ENCODE data around the gene BNIP3. TPM values are rescaled to one million over a fixed set of nuclear protein-coding genes. Genes with fewer than 3 reads are reported as not detected.

Gene BNIP3
- total RNA-seq, 2 experiments from 2014 or later: 200 to 256 TPM

DNA sequence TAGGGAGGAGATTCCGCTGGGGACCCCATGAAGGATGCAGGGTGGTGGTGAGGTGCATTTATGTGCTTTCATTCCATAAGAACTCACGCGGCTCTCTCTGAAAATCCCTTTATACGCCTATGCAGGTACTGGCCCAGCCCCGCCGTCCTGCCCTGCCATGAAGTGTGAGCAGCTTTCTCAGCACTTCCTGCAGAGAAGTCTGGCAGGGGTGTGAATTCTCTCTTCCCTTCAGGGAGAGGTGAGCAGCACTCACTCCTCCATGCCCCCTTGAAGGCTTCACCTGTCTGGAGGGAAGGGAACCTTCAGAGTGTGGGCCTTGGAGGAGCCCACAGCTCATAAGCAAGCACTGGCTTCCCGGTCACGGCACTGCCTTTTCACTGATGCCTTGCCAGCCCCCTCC lies 47.0 kb downstream of the BNIP3 start:
- DNase-seq: no peak
- peak overlapping the region; percentile 5 for H3K27ac Mint-ChIP-seq
- H3K4me1 Mint-ChIP-seq: peaks cover 41% of the 10 kb centered on the region
- no peaks in the 10 kb centered on the region for H3K27me3 Mint-ChIP-seq
- intact Hi-C loops (cut with DNase I, micrococcal nuclease): no loop called here
- H3K36me3 Mint-ChIP-seq (ENCODE audit: low read depth): peaks cover 27% of the 10 kb centered on the region
- no peak overlapping the region for H3K4me3 Mint-ChIP-seq
- H3K9me3 Mint-ChIP-seq (ENCODE audit: low read depth): no peaks in the 10 kb centered on the region
- POLR2A ChIA-PET: interaction anchor here (0.6 kb wide), 1 partner anchor 182 kb away, joined by 3 read pairs; no protein-coding TSS in a partner anchor
- CTCF ChIA-PET: interaction anchor here (0.6 to 1.1 kb wide), 2 partner anchors 31 to 47 kb away, joined by 3 read pairs; partner anchors contain the start of gene BNIP3
- ATAC-seq: no peak

DNA sequence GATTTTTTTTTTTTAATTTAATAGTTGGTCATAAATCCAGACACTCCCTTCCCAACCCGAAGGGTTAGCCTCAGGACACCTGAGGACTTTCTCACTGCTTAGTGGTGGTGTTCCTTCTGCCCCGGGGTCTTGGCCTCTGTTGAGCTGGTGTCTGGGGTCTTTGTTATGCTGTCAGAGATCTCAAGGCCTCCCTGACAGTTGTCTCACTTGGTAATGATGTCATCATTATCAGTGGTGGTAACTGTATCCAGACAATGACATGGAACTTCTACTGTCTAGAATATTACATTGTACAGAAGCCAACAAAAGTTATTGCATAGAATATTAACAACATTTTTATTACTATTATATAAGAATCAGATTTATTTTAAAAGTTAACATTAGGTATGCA lies 48.0 kb downstream of the BNIP3 start:
- DNase-seq: no peak
- H3K4me3 Mint-ChIP-seq: no peak overlapping the region
- ChIA-PET POLR2A (no interaction called here), CTCF (interaction anchor here (0.6 to 1.3 kb wide), 2 partner anchors 48 to 62 kb away, joined by 5 to 6 read pairs; no protein-coding TSS in a partner anchor)
- no peak overlapping the region for H3K27ac Mint-ChIP-seq
- no peak for ATAC-seq
- no peaks in the 10 kb centered on the region for H3K27me3 Mint-ChIP-seq
- no peaks in the 10 kb centered on the region for H3K9me3 Mint-ChIP-seq (ENCODE audit: low read depth)
- H3K36me3 Mint-ChIP-seq (ENCODE audit: low read depth): peaks cover 28% of the 10 kb centered on the region
- intact Hi-C loops (cut with DNase I, micrococcal nuclease): no loop called here
- peaks cover 52% of the 10 kb centered on the region for H3K4me1 Mint-ChIP-seq

DNA sequence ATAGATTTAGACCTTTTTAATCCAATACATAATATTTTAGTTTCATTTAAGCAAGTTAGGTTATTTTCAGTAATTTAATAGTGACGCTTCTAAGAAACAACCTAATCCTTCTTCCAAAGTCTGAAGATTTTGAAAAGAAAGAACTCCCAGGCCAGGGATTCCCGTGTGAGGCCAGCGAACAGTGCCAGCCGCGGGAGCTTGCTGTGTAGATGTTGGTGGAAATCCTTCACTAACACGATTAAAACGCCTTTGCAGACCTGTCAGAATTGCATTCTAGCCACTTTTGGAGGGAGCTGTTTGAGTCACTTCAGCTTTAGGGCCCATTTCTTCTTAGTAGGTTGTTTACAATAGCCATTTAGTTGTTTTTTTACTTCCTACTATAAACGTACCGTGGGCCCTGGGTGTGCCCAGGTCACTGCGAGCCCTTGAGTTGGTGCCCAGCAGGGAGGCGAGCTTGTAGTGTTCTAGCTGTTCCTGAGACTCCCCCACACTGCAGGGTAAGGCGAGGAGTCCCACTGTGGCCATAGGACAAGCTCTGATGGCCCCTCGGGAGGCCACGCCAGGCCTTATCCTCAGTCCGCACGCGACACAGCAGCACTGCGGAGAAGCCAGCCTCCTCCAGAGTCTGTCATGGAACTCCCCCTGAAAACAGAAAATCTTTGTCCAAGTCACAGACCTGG lies 48.6 kb downstream of the BNIP3 start:
- H3K4me1 Mint-ChIP-seq: peaks cover 57% of the 10 kb centered on the region
- ATAC-seq: no peak
- no peak overlapping the region for H3K27ac Mint-ChIP-seq
- ChIA-PET POLR2A (no interaction called here), CTCF (interaction anchor here (0.6 to 1.6 kb wide), 3 partner anchors 10 to 63 kb away, joined by 5 to 7 read pairs (median 6); no protein-coding TSS in a partner anchor)
- no peaks in the 10 kb centered on the region for H3K9me3 Mint-ChIP-seq (ENCODE audit: low read depth)
- no peaks in the 10 kb centered on the region for H3K27me3 Mint-ChIP-seq
- intact Hi-C loops (cut with DNase I, micrococcal nuclease): no loop called here
- peaks cover 25% of the 10 kb centered on the region for H3K36me3 Mint-ChIP-seq (ENCODE audit: low read depth)
- no peak overlapping the region for H3K4me3 Mint-ChIP-seq
- DNase-seq: no peak

DNA sequence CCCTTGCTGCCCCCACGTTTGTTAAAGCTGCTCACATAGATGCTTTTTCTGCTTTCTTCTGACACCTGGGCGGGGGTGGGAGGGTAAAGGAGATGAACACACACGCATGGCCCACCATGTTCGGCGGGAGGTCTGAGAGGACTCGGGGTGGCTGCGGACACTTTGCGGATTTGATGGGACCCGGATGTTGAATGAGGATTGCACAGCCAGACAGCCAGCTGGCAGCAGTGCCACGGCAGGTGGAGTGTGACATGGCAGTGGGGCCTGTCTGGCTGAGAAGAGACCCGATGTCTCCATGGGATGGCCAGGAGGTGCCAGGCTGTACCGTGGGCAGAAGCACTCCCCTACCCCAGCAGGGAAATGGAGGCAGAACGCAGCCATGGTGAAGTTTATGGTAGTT lies 49.7 kb downstream of the BNIP3 start:
- CTCF ChIA-PET: interaction anchor here (0.7 to 1.6 kb wide), 2 partner anchors 11 to 14 kb away, joined by 3 to 7 read pairs; no protein-coding TSS in a partner anchor
- Mint-ChIP-seq H3K9me3 (ENCODE audit: low read depth) (no peaks in the 10 kb centered on the region), H3K27me3 (no peaks in the 10 kb centered on the region), H3K27ac (no peak overlapping the region), H3K4me3 (no peak overlapping the region), H3K4me1 (peaks cover 69% of the 10 kb centered on the region), H3K36me3 (ENCODE audit: low read depth) (peaks cover 21% of the 10 kb centered on the region)
- intact Hi-C loops (cut with DNase I, micrococcal nuclease): no loop called here
- ATAC-seq: no peak
- POLR2A ChIA-PET: no interaction called here
- no peak for DNase-seq

DNA sequence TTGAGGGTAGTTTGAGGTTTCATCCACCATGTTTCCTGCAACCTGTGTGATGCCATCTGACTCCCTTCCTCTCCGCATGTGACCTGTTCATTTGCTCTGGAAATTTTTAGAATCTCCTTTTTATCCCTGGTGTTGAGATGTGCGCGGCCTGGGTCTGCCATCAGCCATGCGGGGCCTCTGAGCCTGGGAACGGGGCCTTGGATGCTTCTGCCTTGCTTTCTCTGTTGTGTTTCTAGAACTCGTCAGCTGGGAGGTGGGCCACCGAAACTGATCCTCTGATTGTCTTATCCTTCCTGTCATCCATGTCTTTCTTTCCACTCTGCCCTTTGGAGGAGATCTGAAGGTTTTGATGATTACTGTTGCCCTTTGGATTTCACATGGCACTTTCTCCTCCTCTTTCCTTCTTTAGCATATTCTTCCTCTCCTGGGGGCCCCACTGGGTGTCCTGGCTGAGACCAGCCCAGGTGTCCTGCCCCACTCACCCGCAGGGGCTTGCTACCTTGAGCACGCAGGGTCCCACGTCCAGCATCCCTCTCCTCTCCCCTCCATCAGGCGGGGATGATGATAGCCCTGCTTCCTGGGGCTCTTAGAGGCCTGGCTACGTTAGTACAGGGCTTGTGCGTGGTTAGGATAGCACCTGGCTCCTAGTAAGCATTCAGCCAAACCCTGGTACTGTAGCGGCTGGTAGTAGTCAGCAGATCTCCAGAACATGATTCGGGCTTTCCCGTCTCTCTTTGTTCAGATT lies 51.0 kb downstream of the BNIP3 start:
- POLR2A ChIA-PET: no interaction called here
- Mint-ChIP-seq H3K36me3 (ENCODE audit: low read depth) (peaks cover 23% of the 10 kb centered on the region), H3K4me1 (peaks cover 79% of the 10 kb centered on the region), H3K27me3 (no peaks in the 10 kb centered on the region), H3K27ac (peak overlapping the region; percentile 5), H3K9me3 (ENCODE audit: low read depth) (no peaks in the 10 kb centered on the region), H3K4me3 (no peak overlapping the region)
- ATAC-seq: no peak
- intact Hi-C loops (cut with DNase I, micrococcal nuclease): no loop called here
- CTCF ChIA-PET: no interaction called here
- no peak for DNase-seq

DNA sequence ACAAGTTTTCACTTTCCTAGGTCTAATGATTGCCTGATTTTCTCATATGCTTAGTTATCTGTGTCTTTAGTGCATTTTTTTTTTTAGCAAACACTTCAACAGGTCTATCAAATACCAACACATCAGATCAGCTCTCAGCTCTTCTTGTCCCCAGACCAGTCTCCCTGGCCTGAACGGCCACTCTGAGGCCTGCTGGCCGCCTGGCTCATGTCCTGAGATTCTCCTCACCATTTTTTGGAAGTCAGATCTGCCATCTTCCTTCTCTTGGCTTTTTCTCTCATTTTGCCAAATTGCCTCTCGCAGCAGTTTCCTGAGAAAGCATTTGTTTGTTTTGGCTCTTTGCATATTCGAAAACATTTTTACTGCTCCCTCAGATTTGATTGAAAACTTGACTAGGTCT lies 51.6 kb downstream of the BNIP3 start:
- H3K4me1 Mint-ChIP-seq: peaks cover 83% of the 10 kb centered on the region

DNA sequence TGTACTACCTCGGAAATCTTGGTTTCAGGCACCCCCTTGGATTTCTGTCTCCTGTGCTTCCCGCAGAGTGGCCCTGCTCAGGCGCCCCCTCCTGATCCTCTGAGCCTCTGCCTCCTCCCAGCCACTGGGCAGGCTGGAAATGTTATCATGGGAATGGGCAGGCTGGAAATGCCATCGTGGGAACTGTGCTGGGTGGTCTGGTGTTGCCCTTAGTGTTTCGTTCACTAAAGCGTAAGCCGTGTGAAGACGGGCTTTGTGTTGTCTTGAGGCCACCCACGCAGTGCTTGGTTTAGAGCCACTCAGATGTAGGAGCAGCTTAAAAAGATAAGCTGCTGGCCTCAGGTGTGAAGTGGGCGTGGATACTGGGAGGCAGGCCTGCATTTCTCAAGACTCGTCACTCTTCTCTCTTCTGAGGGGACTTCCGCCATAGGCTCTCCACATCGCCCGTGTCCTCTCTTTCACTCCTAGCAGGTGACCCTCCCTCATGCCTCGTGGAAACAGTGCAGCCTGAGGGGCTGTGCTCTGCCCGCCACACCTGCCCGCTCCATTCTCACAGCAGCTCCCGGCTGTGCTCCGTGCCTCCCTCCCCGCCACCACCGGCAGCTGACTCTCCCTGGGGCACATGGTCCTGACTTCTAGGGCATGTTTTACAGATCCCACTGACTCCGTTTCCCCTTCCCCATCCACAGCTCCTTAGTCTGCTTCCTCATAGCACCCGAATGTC lies 52.4 kb downstream of the BNIP3 start:
- Mint-ChIP-seq H3K4me1 (peaks cover 87% of the 10 kb centered on the region), H3K27ac (peak overlapping the region; percentile 87), H3K9me3 (ENCODE audit: low read depth) (peaks cover 9% of the 10 kb centered on the region), H3K36me3 (ENCODE audit: low read depth) (peaks cover 29% of the 10 kb centered on the region), H3K27me3 (no peaks in the 10 kb centered on the region), H3K4me3 (peak overlapping the region; percentile 29)
- ChIA-PET POLR2A (no interaction called here), CTCF (interaction anchor here (1.4 to 1.7 kb wide), 2 partner anchors 14 to 23 kb away, joined by 4 to 6 read pairs; no protein-coding TSS in a partner anchor)
- DNase-seq (peak; percentile 28), ATAC-seq (no peak)
- intact Hi-C loops (cut with DNase I, micrococcal nuclease): loop anchor here in 1 of 2 experiments (2.0 to 5.0 kb wide), 3 partner anchors 24 to 53 kb away; partner anchors contain the start of gene BNIP3

More for the DNA sequence above, 51.6 kb downstream of the BNIP3 start:
- intact Hi-C loops (cut with DNase I, micrococcal nuclease): no loop called here
- Mint-ChIP-seq H3K9me3 (ENCODE audit: low read depth) (peaks cover 5% of the 10 kb centered on the region), H3K4me3 (no peak overlapping the region), H3K36me3 (ENCODE audit: low read depth) (peaks cover 26% of the 10 kb centered on the region), H3K27ac (no peak overlapping the region), H3K27me3 (no peaks in the 10 kb centered on the region)
- ATAC-seq (no peak), DNase-seq (no peak)
- CTCF ChIA-PET: no interaction called here
- POLR2A ChIA-PET: no interaction called here

DNA sequence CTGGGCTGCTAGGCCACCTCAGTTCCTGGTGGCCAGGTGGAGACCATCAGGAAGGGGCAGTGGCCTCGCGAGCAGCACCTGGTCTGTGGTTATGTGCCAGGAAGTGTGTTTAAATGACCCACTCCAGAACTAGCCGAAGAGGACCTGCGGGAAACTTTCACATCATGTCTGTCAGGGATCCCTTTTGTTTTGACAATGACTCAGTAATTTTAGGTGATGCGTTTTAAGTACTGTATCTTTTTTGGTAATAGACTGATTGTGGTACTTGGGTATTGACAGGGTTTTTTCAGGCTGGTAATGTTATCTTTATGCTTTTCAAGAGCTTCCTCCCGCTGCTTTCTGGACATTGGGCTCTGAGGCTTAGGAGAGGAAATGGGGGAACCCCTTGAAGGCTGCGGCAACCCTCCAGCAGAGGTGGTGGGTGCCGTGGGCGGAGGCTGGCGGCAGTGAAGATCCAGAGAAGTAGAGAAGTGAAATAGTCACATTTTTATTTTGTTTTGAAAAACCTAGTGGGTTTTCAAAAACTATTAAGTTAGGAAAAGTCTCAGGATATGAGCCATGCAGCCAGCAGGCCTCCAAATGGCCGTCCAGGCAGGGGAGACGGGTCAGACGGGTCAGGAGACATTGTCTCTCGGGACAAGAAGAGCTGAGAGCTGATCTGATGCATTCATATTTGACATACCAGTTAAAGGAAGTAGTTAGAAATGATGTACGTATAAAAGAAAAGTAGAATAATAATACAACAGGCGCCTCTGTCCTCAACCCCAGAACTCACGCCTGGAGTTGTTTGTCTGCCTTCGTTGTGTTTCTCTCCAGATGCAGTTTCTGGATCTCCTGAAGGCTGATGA lies 53.3 kb downstream of the BNIP3 start:
- intact Hi-C loops (cut with DNase I, micrococcal nuclease): loop anchor here in 1 of 2 experiments (2.0 to 5.0 kb wide), 3 partner anchors 24 to 54 kb away; partner anchors contain the start of gene BNIP3
- ChIA-PET CTCF (interaction anchor here (0.8 to 1.7 kb wide), 4 partner anchors 15 to 26 kb away, joined by 3 to 6 read pairs (median 4); no protein-coding TSS in a partner anchor), POLR2A (interaction anchor here (1.0 kb wide), 1 partner anchor 24 kb away, joined by 3 read pairs; no protein-coding TSS in a partner anchor)
- ATAC-seq (peak; percentile 87), DNase-seq (peak; percentile 80)
- H3K36me3 Mint-ChIP-seq (ENCODE audit: low read depth): peaks cover 29% of the 10 kb centered on the region
- H3K4me1 Mint-ChIP-seq: peaks cover 82% of the 10 kb centered on the region
- peak overlapping the region; percentile 29 for H3K4me3 Mint-ChIP-seq
- H3K27me3 Mint-ChIP-seq: no peaks in the 10 kb centered on the region
- H3K27ac Mint-ChIP-seq: peak overlapping the region; percentile 87
- peaks cover 9% of the 10 kb centered on the region for H3K9me3 Mint-ChIP-seq (ENCODE audit: low read depth)

DNA sequence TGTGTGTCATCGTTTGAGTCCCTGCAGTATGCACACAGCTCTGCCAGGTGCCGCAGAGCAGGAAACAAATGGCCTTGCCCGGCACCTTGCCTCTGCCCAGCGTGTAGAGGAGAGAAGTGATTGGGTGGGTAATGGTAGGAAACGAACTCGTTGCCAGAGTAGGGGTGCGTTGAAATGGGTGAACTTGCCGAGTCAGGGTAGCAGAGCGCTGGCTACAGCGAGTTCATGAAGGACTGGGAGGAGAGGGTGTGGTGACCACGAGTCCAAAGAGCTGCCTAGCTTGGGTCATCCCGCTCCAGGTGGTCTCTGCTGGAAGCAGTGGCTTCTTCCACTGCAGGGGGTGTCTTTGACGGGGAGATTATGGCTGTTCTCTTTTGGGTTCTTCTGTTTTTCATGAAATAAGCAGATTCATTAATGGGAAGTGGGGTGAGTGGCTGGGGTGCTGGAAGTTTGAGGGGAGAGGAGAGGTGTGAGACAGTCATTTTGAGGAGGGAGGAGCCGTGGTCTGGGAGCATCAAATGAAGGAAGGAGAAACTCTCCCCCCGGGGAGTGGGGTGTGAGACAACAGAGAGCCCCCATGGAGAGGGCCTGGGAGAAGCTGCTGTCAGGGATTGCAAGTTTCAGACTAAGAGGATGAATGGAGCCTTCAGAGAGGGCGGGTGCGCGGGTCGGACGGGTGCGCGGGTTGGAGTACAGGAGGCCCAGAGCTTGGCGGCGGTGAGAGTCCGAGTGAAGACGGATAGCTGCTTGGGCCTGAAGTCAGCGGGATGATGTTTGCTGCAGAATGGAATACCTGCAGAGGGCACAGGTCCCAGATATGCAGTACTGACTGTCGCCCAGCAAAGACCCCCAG lies 54.8 kb downstream of the BNIP3 start:
- CTCF ChIA-PET: interaction anchor here (0.6 to 1.7 kb wide), 4 partner anchors 19 to 640 kb away, joined by 3 to 5 read pairs (median 4); no protein-coding TSS in a partner anchor
- Mint-ChIP-seq H3K9me3 (ENCODE audit: low read depth) (peaks cover 14% of the 10 kb centered on the region), H3K36me3 (ENCODE audit: low read depth) (peaks cover 34% of the 10 kb centered on the region), H3K4me1 (peaks cover 81% of the 10 kb centered on the region), H3K4me3 (no peak overlapping the region), H3K27me3 (no peaks in the 10 kb centered on the region), H3K27ac (peak overlapping the region; percentile 44)
- ATAC-seq: no peak
- DNase-seq: no peak
- intact Hi-C loops (cut with DNase I, micrococcal nuclease): loop anchor here in 1 of 2 experiments (5.0 kb wide), 2 partner anchors 40 to 55 kb away; partner anchors contain the start of gene BNIP3
- POLR2A ChIA-PET: interaction anchor here (0.6 kb wide), 1 partner anchor 19 kb away, joined by 4 read pairs; no protein-coding TSS in a partner anchor

DNA sequence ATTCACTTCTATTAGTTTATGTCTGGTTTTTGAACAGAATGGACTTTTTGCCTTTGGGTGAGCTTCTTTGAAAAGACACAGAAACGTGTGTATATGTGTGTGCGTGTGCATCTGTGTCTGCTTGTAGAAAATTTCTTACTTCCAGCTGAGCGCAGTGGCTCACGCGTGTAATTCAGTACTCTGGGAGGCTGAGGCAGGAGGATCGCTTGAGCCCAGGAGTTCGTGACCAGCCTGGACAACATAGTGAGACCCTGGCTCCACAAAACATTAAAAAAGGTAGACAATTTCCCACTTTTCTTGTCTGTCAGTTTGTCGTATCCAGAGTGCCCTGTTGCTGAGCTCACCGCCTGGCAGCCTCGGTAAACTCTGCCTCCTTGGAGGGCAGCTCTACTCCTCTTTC lies 55.5 kb downstream of the BNIP3 start:
- Mint-ChIP-seq H3K36me3 (ENCODE audit: low read depth) (peaks cover 40% of the 10 kb centered on the region), H3K4me3 (no peak overlapping the region)

More for the DNA sequence above, 55.5 kb downstream of the BNIP3 start:
- CTCF ChIA-PET: interaction anchor here (1.7 kb wide), 1 partner anchor 18 kb away, joined by 5 read pairs; no protein-coding TSS in a partner anchor
- DNase-seq: no peak
- Mint-ChIP-seq H3K27ac (no peak overlapping the region), H3K27me3 (no peaks in the 10 kb centered on the region), H3K9me3 (ENCODE audit: low read depth) (peaks cover 14% of the 10 kb centered on the region), H3K4me1 (peaks cover 82% of the 10 kb centered on the region)
- no peak for ATAC-seq
- intact Hi-C loops (cut with DNase I, micrococcal nuclease): loop anchor here in 1 of 2 experiments (5.0 kb wide), 2 partner anchors 39 to 56 kb away; partner anchors contain the start of gene BNIP3
- POLR2A ChIA-PET: no interaction called here

Measured in activated CD4-positive, alpha-beta T cell treated with anti-CD3 and anti-CD28 coated beads for 36 hours (primary cell).